ENCODE data around the gene SDHA. TPM values are rescaled to one million over a fixed set of nuclear protein-coding genes. Genes with fewer than 3 reads are reported as not detected.

The SDHA gene
- total and polyA plus RNA-seq, 2 of the 13 experiments (the other 11 are each of a cell fraction or from before 2014, with no cell fraction given) = 185 to 240 TPM

DNA sequence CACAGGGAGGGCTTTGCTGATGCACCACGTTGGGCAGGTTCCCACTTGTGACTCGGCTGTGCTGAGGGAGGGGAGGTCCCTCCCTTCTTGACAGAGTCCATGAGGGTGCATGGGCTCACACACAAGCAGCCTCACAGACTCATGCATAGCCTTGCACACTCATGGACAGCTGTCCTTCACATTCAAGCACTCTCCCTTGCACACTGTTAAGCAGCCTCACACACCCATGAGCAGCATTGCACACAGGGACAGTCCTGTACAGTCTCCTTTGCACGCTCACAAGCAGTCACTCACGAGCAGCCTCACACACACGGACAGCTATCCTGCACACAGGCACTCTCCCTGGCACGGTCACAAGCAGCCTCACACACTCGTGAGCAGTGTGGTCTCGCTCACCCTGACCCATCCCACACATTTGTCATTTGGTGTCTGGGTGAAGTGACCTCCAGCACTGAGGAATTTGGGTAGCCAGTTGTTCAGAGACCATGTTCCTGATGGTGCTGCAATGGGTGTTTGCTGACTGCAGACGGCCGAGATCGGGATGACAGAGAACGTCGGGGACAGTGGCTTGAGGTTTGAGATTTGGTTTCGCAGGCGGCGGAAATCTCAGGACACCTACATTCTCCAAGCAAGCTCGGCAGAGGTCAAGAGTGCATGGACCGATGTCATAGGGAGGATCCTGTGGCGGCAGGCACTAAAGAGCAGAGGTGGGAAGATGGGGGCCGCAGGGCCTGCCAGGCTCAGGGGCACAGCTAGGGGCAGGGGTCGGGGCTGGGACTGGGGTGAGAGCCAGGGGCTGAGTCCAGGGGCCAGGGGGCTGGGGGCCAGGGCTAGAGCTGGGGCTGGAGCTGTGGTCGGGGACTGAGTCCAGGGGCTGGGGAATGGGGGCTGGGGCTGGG lies 44.5 kb upstream of the SDHA start:
- Histone ChIP-seq H3K27me3 (ENCODE audit: control insufficient read depth in 1 of 2, insufficient read depth in 2 of 2, low read length in 2 of 2) (peaks cover 3 to 54% of the 10 kb centered on the region in 2 experiments), H3K9me3 (ENCODE audit: low read length) (no peaks in the 10 kb centered on the region), H2AFZ (ENCODE audit: low read length) (no peak overlapping the region), H3K4me2 (ENCODE audit: low read depth, low read length) (no peak overlapping the region), H3K4me1 (ENCODE audit: insufficient read depth, low read length) (no peaks in the 10 kb centered on the region), H4K20me1 (ENCODE audit: insufficient read depth, low read length) (no peaks in the 10 kb centered on the region), H3K9ac (ENCODE audit: insufficient read depth, low read depth, low read length) (no peak overlapping the region), H3K27ac (ENCODE audit: extremely low read length, insufficient read depth, low read length) (no peak overlapping the region), H3K79me2 (ENCODE audit: insufficient read depth, low read length) (no peaks in the 10 kb centered on the region), H3K36me3 (replicated peaks in 1 of 2; ENCODE audit: control insufficient read depth in 1 of 2, insufficient read depth in 2 of 2, low read length in 2 of 2) (no peaks in the 10 kb centered on the region), H3K4me3 (replicated peaks in 1 of 3; ENCODE audit: insufficient read depth in 1 of 3, low read depth in 2 of 3, low read length in 3 of 3) (no peak overlapping the region)
- ChIA-PET CTCF (ENCODE audit: low intra/inter-chr PET ratio, low total read pairs) (no interaction called here), POLR2A (no interaction called here)
- ATAC-seq = peak; percentile 21
- intact Hi-C loops (cut with micrococcal nuclease; ENCODE audit: unreplicated experiment) (no loop called here), in situ Hi-C loops (cut with HindIII; ENCODE audit: extremely low pct_ligation_motif_present, low pct_unique_long_range_greater_than_20kb) (no loop called here)
- TF ChIP-seq POLR2AphosphoS2 (IDR thresholded peaks at IDR 0.05; ENCODE audit: low read depth, low read length) = no peak
- no peak for TF ChIP-seq ZFP37 (CRISPR knock-in tag; IDR thresholded peaks at IDR 0.05; ENCODE audit: borderline replicate concordance)
- TF ChIP-seq ZNF431 (CRISPR knock-in tag; IDR thresholded peaks at IDR 0.05; ENCODE audit: borderline replicate concordance, low read depth) = no peak
- TF ChIP-seq ZSCAN29 (CRISPR knock-in tag; conservative IDR thresholded peaks at IDR 0.05) = no peak
- no peak for DNase-seq (ENCODE audit: low spot score)
- no TSS peak for BruUV-seq (replicated peaks)
- FAIRE-seq = no peak
- WGBS (ENCODE audit: low lambda C conversion rate) = 29% methylated on average over 20 of the region's 22 CpGs

DNA sequence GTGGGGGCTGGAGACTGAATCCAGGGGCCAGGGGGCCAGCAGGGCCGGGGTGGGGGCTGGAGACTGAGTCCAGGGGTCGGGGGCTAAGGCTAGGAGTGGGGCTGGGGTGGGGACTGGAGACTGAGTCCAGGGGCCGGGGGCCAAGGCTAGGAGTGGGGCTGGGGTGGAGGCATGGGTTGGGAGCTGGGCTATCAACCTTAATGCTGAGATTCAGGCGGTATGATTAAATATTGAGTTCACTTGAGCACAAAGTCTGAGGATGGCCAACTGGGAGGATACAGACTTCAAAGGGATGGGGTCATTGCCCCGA lies 43.9 kb upstream of the SDHA start:
- CTCF ChIA-PET (ENCODE audit: low intra/inter-chr PET ratio, low total read pairs) = no interaction called here
- in situ Hi-C loops (cut with HindIII; ENCODE audit: extremely low pct_ligation_motif_present, low pct_unique_long_range_greater_than_20kb) = no loop called here

More for the DNA sequence above, 43.9 kb upstream of the SDHA start:
- H3K79me2 ChIP-seq (ENCODE audit: insufficient read depth, low read length) = no peaks in the 10 kb centered on the region
- H3K4me1 ChIP-seq (ENCODE audit: insufficient read depth, low read length) = no peaks in the 10 kb centered on the region
- peaks cover 3 to 56% of the 10 kb centered on the region in 2 experiments for H3K27me3 ChIP-seq (ENCODE audit: control insufficient read depth in 1 of 2, insufficient read depth in 2 of 2, low read length in 2 of 2)
- TF ChIP-seq, protein P1, sequence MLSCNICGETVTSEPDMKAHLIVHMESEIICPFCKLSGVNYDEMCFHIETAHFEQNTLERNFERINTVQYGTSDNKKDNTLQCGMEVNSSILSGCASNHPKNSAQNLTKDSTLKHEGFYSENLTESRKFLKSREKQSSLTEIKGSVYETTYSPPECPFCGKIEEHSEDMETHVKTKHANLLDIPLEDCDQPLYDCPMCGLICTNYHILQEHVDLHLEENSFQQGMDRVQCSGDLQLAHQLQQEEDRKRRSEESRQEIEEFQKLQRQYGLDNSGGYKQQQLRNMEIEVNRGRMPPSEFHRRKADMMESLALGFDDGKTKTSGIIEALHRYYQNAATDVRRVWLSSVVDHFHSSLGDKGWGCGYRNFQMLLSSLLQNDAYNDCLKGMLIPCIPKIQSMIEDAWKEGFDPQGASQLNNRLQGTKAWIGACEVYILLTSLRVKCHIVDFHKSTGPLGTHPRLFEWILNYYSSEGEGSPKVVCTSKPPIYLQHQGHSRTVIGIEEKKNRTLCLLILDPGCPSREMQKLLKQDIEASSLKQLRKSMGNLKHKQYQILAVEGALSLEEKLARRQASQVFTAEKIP (CRISPR knock-in tag; IDR thresholded peaks at IDR 0.05; ENCODE audit: borderline replicate concordance) = no peak
- H3K36me3 ChIP-seq (replicated peaks in 1 of 2; ENCODE audit: control insufficient read depth in 1 of 2, insufficient read depth in 2 of 2, low read length in 2 of 2) = no peaks in the 10 kb centered on the region
- H3K4me3 ChIP-seq (replicated peaks in 1 of 3; ENCODE audit: insufficient read depth in 1 of 3, low read depth in 2 of 3, low read length in 3 of 3) = no peak overlapping the region
- no peak overlapping the region for H3K9ac ChIP-seq (ENCODE audit: insufficient read depth, low read depth, low read length)
- DNase-seq (ENCODE audit: low spot score) = no peak
- no peak overlapping the region for H2AFZ ChIP-seq (ENCODE audit: low read length)
- POLR2A ChIA-PET = no interaction called here
- H3K9me3 ChIP-seq (ENCODE audit: low read length) = no peaks in the 10 kb centered on the region
- 23% methylated on average over 5 of the region's 5 CpGs for WGBS (ENCODE audit: low lambda C conversion rate)
- H4K20me1 ChIP-seq (ENCODE audit: insufficient read depth, low read length) = no peaks in the 10 kb centered on the region
- no peak overlapping the region for H3K27ac ChIP-seq (ENCODE audit: extremely low read length, insufficient read depth, low read length)
- intact Hi-C loops (cut with micrococcal nuclease; ENCODE audit: unreplicated experiment) = no loop called here
- no peak for ATAC-seq
- H3K4me2 ChIP-seq (ENCODE audit: low read depth, low read length) = no peak overlapping the region
- BruUV-seq (replicated peaks) = no TSS peak
- no peak for FAIRE-seq
